ENCODE results near the gene C19orf18.
"Not testable (repeated sequence)": the region's sequence is repeated elsewhere in the genome, so short reads cannot be mapped to it uniquely, and the experiment has no call there.

C19orf18 gene

GRCh38 chr19:57974434-57974833, at the start of gene C19orf18:
Gene C19orf18 (minus strand): TSS chr19:57974534. CDS start chr19:57974432, 102 bp downstream.
- Histone ChIP-seq H3K27me3 (replicated peaks; ENCODE audit: control insufficient read depth, insufficient read depth, low read length) (no peaks in the 10 kb centered on the region), H3K4me1 (ENCODE audit: control insufficient read depth, insufficient read depth, low read length) (no peaks in the 10 kb centered on the region), H3K9ac (ENCODE audit: low read length) (no peak within 1 kb of the TSS), H3K4me3 (ENCODE audit: low read length) (peak within 1 kb of the TSS; percentile 70), H3K36me3 (ENCODE audit: control insufficient read depth, insufficient read depth, low read length, severe bottlenecking) (peaks cover 82% of the 10 kb centered on the region), H3K9me3 (ENCODE audit: control insufficient read depth, low read length) (peaks cover 99% of the 10 kb centered on the region)
- DNase-seq (ENCODE audit: low read depth): no peak

GRCh38 chr19:58022283-58022660, 47.9 kb upstream of the C19orf18 start:
- Histone ChIP-seq H3K4me1 (ENCODE audit: control insufficient read depth, insufficient read depth, low read length) (no peaks in the 10 kb centered on the region), H3K27me3 (replicated peaks; ENCODE audit: control insufficient read depth, insufficient read depth, low read length) (no peaks in the 10 kb centered on the region), H3K4me3 (ENCODE audit: low read length) (no peak overlapping the region), H3K9ac (ENCODE audit: low read length) (no peak overlapping the region), H3K36me3 (ENCODE audit: control insufficient read depth, insufficient read depth, low read length, severe bottlenecking) (no peaks in the 10 kb centered on the region), H3K9me3 (ENCODE audit: control insufficient read depth, low read length) (no peaks in the 10 kb centered on the region)
- no peak for DNase-seq (ENCODE audit: low read depth)

GRCh38 chr19:58021541-58022282, 47.4 kb upstream of the C19orf18 start:
- Histone ChIP-seq H3K4me1 (ENCODE audit: control insufficient read depth, insufficient read depth, low read length) (no peaks in the 10 kb centered on the region), H3K9ac (ENCODE audit: low read length) (no peak overlapping the region), H3K9me3 (ENCODE audit: control insufficient read depth, low read length) (no peaks in the 10 kb centered on the region), H3K36me3 (ENCODE audit: control insufficient read depth, insufficient read depth, low read length, severe bottlenecking) (no peaks in the 10 kb centered on the region), H3K27me3 (replicated peaks; ENCODE audit: control insufficient read depth, insufficient read depth, low read length) (no peaks in the 10 kb centered on the region), H3K4me3 (ENCODE audit: low read length) (no peak overlapping the region)
- DNase-seq (ENCODE audit: low read depth): peak; percentile 45

- DNase-seq (ENCODE audit: low read depth): no peak
- Histone ChIP-seq H3K9me3 (ENCODE audit: control insufficient read depth, low read length) (no peaks in the 10 kb centered on the region), H3K36me3 (ENCODE audit: control insufficient read depth, insufficient read depth, low read length, severe bottlenecking) (no peaks in the 10 kb centered on the region), H3K9ac (ENCODE audit: low read length) (no peak overlapping the region), H3K27me3 (replicated peaks; ENCODE audit: control insufficient read depth, insufficient read depth, low read length) (no peaks in the 10 kb centered on the region), H3K4me1 (ENCODE audit: control insufficient read depth, insufficient read depth, low read length) (no peaks in the 10 kb centered on the region), H3K4me3 (ENCODE audit: low read length) (no peak overlapping the region)
Measured at GRCh38 chr19:58020129-58020528, 45.8 kb upstream of the C19orf18 start.

GRCh38 chr19:58014141-58014540, 39.8 kb upstream of the C19orf18 start:
- no peaks in the 10 kb centered on the region for H3K36me3 ChIP-seq (ENCODE audit: control insufficient read depth, insufficient read depth, low read length, severe bottlenecking)
- H3K9ac ChIP-seq (ENCODE audit: low read length): no peak overlapping the region
- H3K9me3 ChIP-seq (ENCODE audit: control insufficient read depth, low read length): peaks cover 12% of the 10 kb centered on the region
- no peaks in the 10 kb centered on the region for H3K4me1 ChIP-seq (ENCODE audit: control insufficient read depth, insufficient read depth, low read length)
- DNase-seq (ENCODE audit: low read depth): no peak
- H3K4me3 ChIP-seq (ENCODE audit: low read length): no peak overlapping the region
- H3K27me3 ChIP-seq (replicated peaks; ENCODE audit: control insufficient read depth, insufficient read depth, low read length): no peaks in the 10 kb centered on the region

- no peak for DNase-seq (ENCODE audit: low read depth)
- Histone ChIP-seq H3K36me3 (ENCODE audit: control insufficient read depth, insufficient read depth, low read length, severe bottlenecking) (peaks cover 21% of the 10 kb centered on the region), H3K27me3 (replicated peaks; ENCODE audit: control insufficient read depth, insufficient read depth, low read length) (no peaks in the 10 kb centered on the region), H3K4me1 (ENCODE audit: control insufficient read depth, insufficient read depth, low read length) (no peaks in the 10 kb centered on the region), H3K4me3 (ENCODE audit: low read length) (no peak overlapping the region), H3K9me3 (ENCODE audit: control insufficient read depth, low read length) (peaks cover 38% of the 10 kb centered on the region), H3K9ac (ENCODE audit: low read length) (no peak overlapping the region)
Measured at GRCh38 chr19:58010507-58010906, 36.2 kb upstream of the C19orf18 start.

GRCh38 chr19:58009666-58010301, 35.5 kb upstream of the C19orf18 start:
- Histone ChIP-seq H3K27me3 (replicated peaks; ENCODE audit: control insufficient read depth, insufficient read depth, low read length) (no peaks in the 10 kb centered on the region), H3K9ac (ENCODE audit: low read length) (no peak overlapping the region), H3K4me1 (ENCODE audit: control insufficient read depth, insufficient read depth, low read length) (no peaks in the 10 kb centered on the region), H3K9me3 (ENCODE audit: control insufficient read depth, low read length) (peaks cover 45% of the 10 kb centered on the region), H3K4me3 (ENCODE audit: low read length) (peak overlapping the region; percentile 75), H3K36me3 (ENCODE audit: control insufficient read depth, insufficient read depth, low read length, severe bottlenecking) (peaks cover 28% of the 10 kb centered on the region)
- peak; percentile 42 for DNase-seq (ENCODE audit: low read depth)

GRCh38 chr19:58009301-58009665, 34.9 kb upstream of the C19orf18 start:
- Histone ChIP-seq H3K4me3 (ENCODE audit: low read length) (peak overlapping the region; percentile 75), H3K4me1 (ENCODE audit: control insufficient read depth, insufficient read depth, low read length) (no peaks in the 10 kb centered on the region), H3K9me3 (ENCODE audit: control insufficient read depth, low read length) (peaks cover 47% of the 10 kb centered on the region), H3K27me3 (replicated peaks; ENCODE audit: control insufficient read depth, insufficient read depth, low read length) (no peaks in the 10 kb centered on the region), H3K36me3 (ENCODE audit: control insufficient read depth, insufficient read depth, low read length, severe bottlenecking) (peaks cover 33% of the 10 kb centered on the region), H3K9ac (ENCODE audit: low read length) (no peak overlapping the region)
- DNase-seq (ENCODE audit: low read depth): no peak

- not testable (repeated sequence) for H3K4me1 ChIP-seq (ENCODE audit: control insufficient read depth, insufficient read depth, low read length); H3K27me3 ChIP-seq (replicated peaks; ENCODE audit: control insufficient read depth, insufficient read depth, low read length); DNase-seq (ENCODE audit: low read depth); H3K9ac ChIP-seq (ENCODE audit: low read length)
- Histone ChIP-seq H3K9me3 (ENCODE audit: control insufficient read depth, low read length) (peaks cover 52% of the 10 kb centered on the region), H3K4me3 (ENCODE audit: low read length) (peak overlapping the region; percentile 75), H3K36me3 (ENCODE audit: control insufficient read depth, insufficient read depth, low read length, severe bottlenecking) (peaks cover 36% of the 10 kb centered on the region)
Measured at GRCh38 chr19:58008877-58009276, 34.5 kb upstream of the C19orf18 start.

- Histone ChIP-seq H3K4me1 (ENCODE audit: control insufficient read depth, insufficient read depth, low read length) (peaks cover 5% of the 10 kb centered on the region), H3K36me3 (ENCODE audit: control insufficient read depth, insufficient read depth, low read length, severe bottlenecking) (peaks cover 36% of the 10 kb centered on the region), H3K9ac (ENCODE audit: low read length) (no peak overlapping the region), H3K9me3 (ENCODE audit: control insufficient read depth, low read length) (peaks cover 61% of the 10 kb centered on the region), H3K4me3 (ENCODE audit: low read length) (peak overlapping the region; percentile 8), H3K27me3 (replicated peaks; ENCODE audit: control insufficient read depth, insufficient read depth, low read length) (no peaks in the 10 kb centered on the region)
- DNase-seq (ENCODE audit: low read depth): no peak
Measured at GRCh38 chr19:58007285-58007684, 33.0 kb upstream of the C19orf18 start.

- peak overlapping the region; percentile 95 for H3K9ac ChIP-seq (ENCODE audit: low read length)
- peaks cover 13% of the 10 kb centered on the region for H3K4me1 ChIP-seq (ENCODE audit: control insufficient read depth, insufficient read depth, low read length)
- H3K4me3 ChIP-seq (ENCODE audit: low read length): peak overlapping the region; percentile 98
- DNase-seq (ENCODE audit: low read depth): no peak
- H3K36me3 ChIP-seq (ENCODE audit: control insufficient read depth, insufficient read depth, low read length, severe bottlenecking): peaks cover 67% of the 10 kb centered on the region
- H3K9me3 ChIP-seq (ENCODE audit: control insufficient read depth, low read length): peaks cover 79% of the 10 kb centered on the region
- H3K27me3 ChIP-seq (replicated peaks; ENCODE audit: control insufficient read depth, insufficient read depth, low read length): no peaks in the 10 kb centered on the region
Measured at GRCh38 chr19:58003174-58003828, 29.0 kb upstream of the C19orf18 start.
